HepG2 (cell line): Measurements from ENCODE around the gene RGS11. TPM values are rescaled to one million over a fixed set of nuclear protein-coding genes. Genes with fewer than 3 reads are reported as not detected.

Source experiments
- ATAC-seq: fragments of 200-7000 bp; cut with Tn5 transposase; 3 replicates; pipeline ENCODE4 v1.9.1; 2020; ENCODE audit warnings: mild to moderate bottlenecking, moderate library complexity
- BruUV-seq: library from RNA; stranded (reverse); fragments of 400-500 nt; replicated peaks from 2 replicates; lab custom pipeline; 2021; lab: Mats Ljungman, UMichigan
- CTCF ChIA-PET: fragments of 300-600 bp; formaldehyde crosslinking; extraction: SDS; loops from one replicate; lab custom pipeline; 2021; ENCODE audit warnings: low total read pairs, inconsistent platforms, low intra/inter-chr PET ratio; lab: Yijun Ruan, JAX
- POLR2A ChIA-PET: fragments of 350-600 bp; sonication (Branson Sonifier 250); formaldehyde crosslinking; loops from one replicate; lab custom pipeline; 2020; ENCODE audit warnings: antibody characterized with exemption, inconsistent platforms; lab: Yijun Ruan, JAX
- DNase-seq: peaks from one replicate; pipeline ENCODE4 v3.0.0-alpha.2; 2015; ENCODE audit warnings: low spot score
- FAIRE-seq: peaks from 3 replicates; lab custom pipeline; 2011; peaks lifted over from hg19 to GRCh38; lab: Jason Lieb, UNC
- H2AFZ ChIP-seq: one replicate; pipeline ENCODE4 v1.6.1; 2011; ENCODE audit warnings: low read length, inconsistent platforms
- H3K27ac ChIP-seq: fragments of 300-600 bp; 3 replicates; pipeline ENCODE4 v1.8.0; 2011; ENCODE audit warnings: mixed run types, mild to moderate bottlenecking, mixed read lengths, low read length, inconsistent platforms; ENCODE audit not compliant: insufficient read depth; ENCODE audit errors: extremely low read length
- H3K27me3 ChIP-seq, 2 experiments: fragments of 200-600 bp in 1 of 2; 2 replicates in 1 of 2; 3 replicates in 1 of 2; pipeline versions ENCODE4 v1.6.0 to v1.8.0; 2011; ENCODE audit warnings: low read length in 2 of 2, mild to moderate bottlenecking in 2 of 2, moderate library complexity in 2 of 2, inconsistent platforms in 1 of 2; ENCODE audit not compliant: insufficient read depth in 2 of 2, control insufficient read depth in 1 of 2
- H3K36me3 ChIP-seq, 2 experiments: fragments of 200-600 bp in 1 of 2; replicated peaks in 1 of 2; 2 replicates in 1 of 2; 3 replicates in 1 of 2; pipeline versions ENCODE4 v1.5.1 to v1.8.0; 2011; ENCODE audit warnings: low read length in 2 of 2, inconsistent platforms in 1 of 2; ENCODE audit not compliant: insufficient read depth in 2 of 2, control insufficient read depth in 1 of 2
- H3K4me1 ChIP-seq: 2 replicates; pipeline ENCODE4 v1.5.1; 2012; ENCODE audit warnings: low read length, inconsistent platforms; ENCODE audit not compliant: insufficient read depth
- H3K4me2 ChIP-seq: 2 replicates; pipeline ENCODE4 v1.6.0; 2011; ENCODE audit warnings: low read depth, low read length, inconsistent platforms
- H3K4me3 ChIP-seq, 3 experiments: fragments of 200-600 bp in 1 of 3; sonication (generic), shearing (Covaris generic) in 1 of 3; replicated peaks in 1 of 3; 2 replicates each; pipeline ENCODE4 v1.5.1; 2011 to 2016; ENCODE audit warnings: low read length in 3 of 3, inconsistent platforms in 2 of 3, low read depth in 2 of 3, mild to moderate bottlenecking in 2 of 3, control low read depth in 1 of 3, mixed read lengths in 1 of 3; ENCODE audit not compliant: insufficient read depth in 1 of 3
- H3K79me2 ChIP-seq: one replicate; pipeline ENCODE4 v1.6.1; 2011; ENCODE audit warnings: low read length, inconsistent platforms; ENCODE audit not compliant: insufficient read depth
- H3K9ac ChIP-seq: 2 replicates; pipeline ENCODE4 v1.6.0; 2011; ENCODE audit warnings: mild to moderate bottlenecking, low read depth, low read length, inconsistent platforms; ENCODE audit not compliant: insufficient read depth
- H3K9me3 ChIP-seq: 2 replicates; pipeline ENCODE4 v1.5.1; 2012; ENCODE audit warnings: mild to moderate bottlenecking, low read length
- H4K20me1 ChIP-seq: 2 replicates; pipeline ENCODE4 v1.6.0; 2011; ENCODE audit warnings: inconsistent platforms, mild to moderate bottlenecking, low read length, moderate library complexity; ENCODE audit not compliant: insufficient read depth
- ATAD3A ChIP-seq: sonication (generic); formaldehyde crosslinking; IDR thresholded peaks from 2 replicates; pipeline ENCODE4 v1.4.0; 2020; ENCODE audit warnings: missing genetic modification reagents
- ATF3 ChIP-seq: sonication (generic); formaldehyde crosslinking; IDR thresholded peaks from 2 replicates; pipeline ENCODE4 v1.4.0; 2020; ENCODE audit warnings: missing genetic modification reagents
- BRF2 ChIP-seq: sonication (generic); formaldehyde crosslinking; IDR thresholded peaks from 2 replicates; pipeline ENCODE4 v1.8.1; 2022; ENCODE audit warnings: mild to moderate bottlenecking, missing genetic modification reagents
- HIVEP1 ChIP-seq: sonication (generic); formaldehyde crosslinking; IDR thresholded peaks from 2 replicates; pipeline ENCODE4 v1.4.0; 2020; ENCODE audit warnings: mild to moderate bottlenecking, missing genetic modification reagents
- MTA1 ChIP-seq: sonication (generic); formaldehyde crosslinking; IDR thresholded peaks from 2 replicates; pipeline ENCODE4 v1.4.0; 2020; ENCODE audit warnings: missing genetic modification reagents, mild to moderate bottlenecking, borderline replicate concordance
- NFE2L1 ChIP-seq: sonication (generic); formaldehyde crosslinking; IDR thresholded peaks from 2 replicates; pipeline ENCODE4 v1.4.0; 2020; ENCODE audit warnings: missing genetic modification reagents, mild to moderate bottlenecking, borderline replicate concordance
- NKX3-1 ChIP-seq: sonication (generic); formaldehyde crosslinking; IDR thresholded peaks from 2 replicates; pipeline ENCODE4 v1.5.0; 2020; ENCODE audit warnings: missing genetic modification reagents
- RBM22 ChIP-seq: fragments of 200-400 bp; formaldehyde crosslinking; optimal IDR thresholded peaks from 2 replicates; pipeline ENCODE3; 2017; ENCODE audit warnings: mild to moderate bottlenecking, low read length, moderate library complexity
- RELA ChIP-seq: sonication (generic); formaldehyde crosslinking; IDR thresholded peaks from 2 replicates; pipeline ENCODE4 v1.4.0; 2020; ENCODE audit warnings: missing genetic modification reagents
- SRSF4 ChIP-seq: fragments of 200-400 bp; formaldehyde crosslinking; IDR thresholded peaks from one replicate; pipeline ENCODE4 v1.6.1; 2018; ENCODE audit warnings: mild to moderate bottlenecking, low read depth, low read length, moderate library complexity; ENCODE audit not compliant: poor library complexity, severe bottlenecking
- ZMAT5 ChIP-seq: sonication (generic); formaldehyde crosslinking; IDR thresholded peaks from 2 replicates; pipeline ENCODE4 v1.5.0; 2020; ENCODE audit warnings: mild to moderate bottlenecking, low read depth, missing genetic modification reagents, borderline replicate concordance
- ZNF30 ChIP-seq: sonication (generic); formaldehyde crosslinking; IDR thresholded peaks from 2 replicates; pipeline ENCODE4 v1.5.0; 2020; ENCODE audit warnings: mild to moderate bottlenecking, missing genetic modification reagents
- ZNF512B ChIP-seq: sonication (generic); formaldehyde crosslinking; IDR thresholded peaks from 2 replicates; pipeline ENCODE4 v1.5.1; 2020; ENCODE audit warnings: missing genetic modification reagents, mild to moderate bottlenecking, borderline replicate concordance
- WGBS: methylation state at CpG from one replicate; pipeline ENCODE4 v1.1.6; 2017; ENCODE audit warnings: low lambda C conversion rate; 5-methylcytosine and 5-hydroxymethylcytosine counted together
- in situ Hi-C: cut with HindIII; loops from 2 replicates; pipeline ENCODE4 v1.10.0; 2017; ENCODE audit warnings: low pct_unique_long_range_greater_than_20kb; ENCODE audit not compliant: extremely low pct_ligation_motif_present
- intact Hi-C: fragments of 100-400 bp; cut with micrococcal nuclease; formaldehyde crosslinking; loops from one replicate; pipeline ENCODE4 v1.10.0; 2022; ENCODE audit not compliant: unreplicated experiment
- polyA plus RNA-seq, 8 experiments: library from polyadenylated mRNA; depleted of rRNA in 3 of 8; stranded (reverse) in 7 of 8; unstranded in 1 of 8; fragments of >200 nt; fragmentation: Illumina TruSeq in 4 of 8; extraction: Trizol in 4 of 8; gene quantifications; 2 replicates each; pipeline versions ENCODE4 v1.2.1 to v1.2.3, GENCODE V29; 2011 to 2016; ENCODE audit warnings: low read depth in 4 of 8, missing spikeins in 1 of 8, mixed read lengths in 1 of 8; ENCODE audit not compliant: insufficient read depth in 1 of 8
- total RNA-seq, 5 experiments: library from RNA; depleted of rRNA; stranded (reverse); fragments of >200 nt; fragmentation: Illumina TruSeq; extraction: Trizol; gene quantifications; 2 replicates each; pipeline ENCODE4 v1.2.3, GENCODE V29; 2016; ENCODE audit warnings: low read depth in 1 of 5

RGS11 gene
- total and polyA plus RNA-seq, 2 of the 13 experiments (the other 11 are each of a cell fraction or from before 2014, with no cell fraction given): 0.11 TPM; not detected in 1

- no TSS peak for BruUV-seq
- H3K79me2 ChIP-seq: no peaks in the 10 kb centered on the region
- H3K9ac ChIP-seq: no peak overlapping the region
- 100% methylated on average over 5 of the region's 6 CpGs for WGBS
- CTCF ChIA-PET: no interaction called here
- H3K9me3 ChIP-seq: no peaks in the 10 kb centered on the region
- TF ChIP-seq NKX3-1 (CRISPR knock-in tag) (no peak), HIVEP1 (CRISPR knock-in tag) (no peak), RBM22 (no peak), ZMAT5 (no peak), NFE2L1 (no peak), RELA (no peak), ZNF512B (CRISPR knock-in tag) (no peak), ATF3 (CRISPR knock-in tag) (no peak), MTA1 (CRISPR knock-in tag) (no peak), BRF2 (CRISPR knock-in tag) (no peak), ZNF30 (no peak), SRSF4 (no peak), ATAD3A (CRISPR knock-in tag) (no peak)
- TF ChIP-seq, all 625 proteins: peak for 0
- Histone ChIP-seq H3K4me3 (no peak overlapping the region), H3K4me2 (no peak overlapping the region), H4K20me1 (no peaks in the 10 kb centered on the region), H2AFZ (no peak overlapping the region), H3K36me3 (peaks cover 7 to 27% of the 10 kb centered on the region in 2 experiments; a peak in 3 of 5 replicates), H3K27ac (no peak overlapping the region), H3K4me1 (no peaks in the 10 kb centered on the region; the same call in 1 of the 2 replicates), H3K27me3 (no peaks in the 10 kb centered on the region)
- FAIRE-seq (no peak), DNase-seq (no peak), ATAC-seq (no peak)
- POLR2A ChIA-PET: no interaction called here
- in situ Hi-C loops (no loop called here), intact Hi-C loops (no loop called here)
Observed at GRCh38 chr16:253833-254232, 21.9 kb downstream of the RGS11 start.
